Stimulated activated CD8-positive, alpha-beta memory T cell treated with anti-CD3 and anti-CD28 coated beads, Interleukin-4, amount 100 ng/mL, for 4 hours (primary cell): ENCODE measurements around the gene GPC2.

Source experiments
- DNase-seq, 2 donors: peaks; one replicate each; pipeline ENCODE4 v3.0.0-alpha.2; 2020; ENCODE audit warnings: low read depth in 2 of 2, low spot score in 1 of 2

GPC2 gene

DNA sequence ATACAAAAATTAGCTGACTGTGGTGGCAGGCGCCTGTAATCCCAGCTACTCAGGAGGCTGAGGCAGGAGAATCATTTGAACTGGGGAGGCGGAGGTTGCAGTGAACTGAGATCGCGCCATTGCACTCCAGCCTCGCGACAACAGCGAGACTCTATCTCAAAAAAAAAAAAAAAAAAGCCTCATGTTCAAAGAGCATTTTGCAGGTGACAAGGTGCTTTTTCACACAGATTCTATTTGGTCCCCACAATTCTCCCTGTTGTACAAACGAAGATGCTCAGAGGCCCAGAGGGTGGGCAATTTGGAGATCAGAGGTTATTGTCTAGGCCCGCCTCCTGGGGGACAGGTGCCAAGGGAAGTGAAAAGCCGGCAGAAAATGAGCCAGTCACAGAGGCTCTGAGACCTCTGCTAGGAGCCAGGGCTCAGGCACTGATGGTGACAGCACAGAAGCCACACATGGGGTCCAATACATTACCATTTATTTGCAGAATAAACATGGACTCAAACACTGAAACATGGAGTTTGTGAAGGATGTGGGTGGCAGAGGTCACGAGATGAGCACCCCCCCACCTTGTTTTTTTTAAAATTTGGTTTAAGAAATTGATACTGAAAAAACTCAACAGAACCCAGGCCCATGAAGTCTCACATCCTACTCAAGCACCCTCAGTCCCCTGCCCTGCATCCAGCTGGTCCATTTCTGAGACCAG lies 7.9 kb downstream of the GPC2 start:
- DNase-seq, result no peak

- no peak for DNase-seq
Measured at GRCh38 chr7:100167912-100168323, 9.3 kb downstream of the GPC2 start.

DNA sequence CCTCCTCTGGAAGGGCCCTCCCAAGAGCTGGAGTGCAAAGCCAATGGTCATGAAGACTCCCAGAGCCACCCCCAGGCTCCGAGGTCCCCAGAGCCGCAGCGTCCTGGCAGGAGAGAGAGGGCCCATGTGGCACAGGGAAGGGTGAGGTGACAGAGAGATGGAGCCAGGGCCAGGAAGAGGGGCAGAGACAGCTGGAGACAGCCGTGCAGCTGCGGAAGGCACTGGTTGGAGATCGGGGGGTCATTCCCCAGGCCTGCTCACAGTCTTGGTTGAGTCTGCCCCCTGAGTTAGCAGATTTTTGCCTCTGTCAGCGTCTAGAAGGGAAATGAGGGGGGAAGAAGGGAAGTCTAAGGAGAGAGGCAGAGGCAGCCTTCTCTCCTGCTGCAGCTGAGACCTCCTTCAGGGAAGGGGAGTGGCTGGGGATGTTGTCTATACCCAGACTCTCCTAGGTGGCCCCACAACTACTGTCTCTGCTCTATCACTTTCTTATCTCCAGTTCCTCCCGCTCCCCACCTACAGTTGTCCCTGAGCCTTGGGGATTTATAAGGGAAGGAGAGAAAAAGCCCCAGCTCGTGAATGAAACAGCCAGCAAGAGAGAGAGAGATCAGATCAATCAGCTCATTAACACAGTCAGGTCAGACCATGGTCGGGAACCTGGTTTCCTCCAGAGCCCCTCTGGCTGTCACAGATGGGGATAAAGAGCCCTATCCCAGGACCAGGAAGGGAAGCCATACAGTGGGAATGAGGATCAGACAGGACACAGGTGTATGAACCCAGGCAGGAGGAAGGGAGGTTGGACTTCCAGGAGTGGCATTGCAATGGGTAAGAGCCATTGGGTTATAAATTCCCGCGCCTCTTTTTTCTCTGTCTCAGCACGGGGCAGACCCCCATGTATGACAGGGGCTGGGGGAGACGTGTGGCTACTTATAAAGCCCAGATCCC lies 9.9 kb downstream of the GPC2 start:
- DNase-seq, result no peak

DNA sequence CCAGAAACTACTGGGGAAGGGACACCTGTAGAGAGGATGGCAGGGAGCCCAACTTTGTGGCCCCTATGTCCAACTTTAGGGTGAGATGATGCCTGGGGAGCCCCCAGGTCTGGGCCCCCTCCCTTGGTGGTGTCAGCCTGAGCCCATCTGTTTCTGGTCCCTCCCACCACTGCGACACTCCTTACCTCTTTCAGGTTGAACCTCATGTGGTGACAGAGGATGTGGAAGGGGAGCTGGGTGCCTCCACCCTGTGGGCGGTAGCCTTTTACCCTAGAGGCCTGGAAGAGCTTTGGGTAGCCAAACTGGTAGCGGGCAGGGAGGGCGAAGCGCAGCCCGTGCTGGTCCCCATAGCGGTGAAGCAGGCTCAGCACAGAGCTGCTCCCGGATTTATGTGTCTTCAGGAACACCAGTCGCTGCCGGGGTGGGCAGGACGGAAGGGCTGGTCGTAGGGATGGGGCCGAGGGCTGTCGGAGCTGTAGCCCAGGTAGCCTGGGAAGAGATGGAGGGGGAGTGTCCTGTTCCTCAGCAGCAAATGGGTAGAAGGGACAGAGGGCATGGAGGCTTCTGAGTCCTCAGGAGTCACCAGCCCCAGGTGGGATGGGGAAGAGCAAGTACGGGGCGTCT lies 10.8 kb downstream of the GPC2 start:
- DNase-seq, result no peak

DNA sequence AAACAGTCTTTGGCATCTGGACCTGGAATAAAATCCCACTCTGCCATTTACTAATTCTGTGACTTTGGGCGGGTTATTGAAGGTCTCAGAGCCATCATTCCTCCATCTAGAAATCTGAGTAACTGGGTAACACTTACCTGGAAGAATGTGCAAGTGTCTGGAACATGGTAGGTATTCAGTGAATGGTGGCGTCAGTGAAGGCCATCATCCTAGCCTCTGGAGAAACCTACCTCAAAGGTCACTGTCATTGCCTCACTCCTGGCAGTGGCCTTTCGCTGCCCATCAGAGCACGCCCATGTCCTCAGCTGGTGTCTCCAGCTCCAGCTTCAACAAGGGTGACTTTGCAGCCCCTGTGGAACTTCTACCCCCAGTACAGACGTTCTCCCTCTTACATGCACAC lies 13.3 kb downstream of the GPC2 start:
- no peak for DNase-seq

DNA sequence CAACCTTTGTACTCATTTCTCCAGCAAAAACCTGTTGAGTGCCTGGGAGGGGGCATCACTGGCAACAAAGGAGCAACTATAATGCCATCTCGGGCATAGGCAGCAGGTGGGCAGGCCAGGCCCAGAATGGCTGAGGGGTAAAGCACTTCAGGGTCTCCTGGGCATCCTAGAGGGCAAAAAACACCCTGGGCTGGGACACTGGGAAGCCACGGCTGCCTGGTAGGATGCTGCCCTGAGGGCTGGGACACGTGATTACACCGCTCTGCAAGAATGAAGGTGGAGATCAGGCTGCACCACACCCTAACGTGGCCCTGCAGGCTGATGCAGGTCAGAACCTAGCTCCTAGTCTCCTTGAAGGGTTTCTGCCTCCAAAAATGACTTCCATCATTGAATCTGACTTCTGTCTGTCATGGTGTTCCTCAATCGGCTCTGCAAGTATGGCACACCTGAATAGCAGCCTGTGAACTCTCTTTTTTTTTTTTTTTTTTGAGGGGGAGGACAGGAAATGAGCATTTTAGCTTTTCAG lies 14.1 kb downstream of the GPC2 start:
- no peak for DNase-seq

- DNase-seq, result no peak
Measured at GRCh38 chr7:100160067-100160466, 17.1 kb downstream of the GPC2 start.

DNA sequence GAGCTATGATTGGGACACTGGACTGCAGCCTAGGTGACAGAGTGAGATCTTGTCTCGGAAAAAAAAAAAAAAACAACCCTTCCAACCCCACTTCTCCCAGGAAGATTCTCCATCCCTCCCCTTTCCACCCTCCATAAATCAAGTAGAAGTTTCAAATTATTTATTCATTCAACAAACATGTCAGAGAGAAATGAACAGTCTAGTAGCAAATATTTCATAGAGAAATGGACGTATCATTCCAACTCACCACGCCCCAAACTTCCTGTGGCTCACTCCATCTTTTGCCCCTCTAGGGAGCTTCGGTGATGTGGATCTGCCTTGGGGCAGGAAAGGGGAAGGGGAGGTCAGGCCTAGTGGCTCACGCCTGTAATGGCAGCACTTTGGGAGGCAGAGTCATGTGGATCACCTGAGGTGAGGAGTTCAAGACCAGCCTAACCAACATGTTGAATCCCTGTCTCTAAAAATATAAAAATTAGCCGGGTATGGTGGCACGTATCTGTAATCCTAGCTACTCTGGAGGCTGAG lies 18.0 kb downstream of the GPC2 start:
- no peak for DNase-seq

- DNase-seq, result peak; percentile 76 to 83
Measured at GRCh38 chr7:100158229-100159098, 18.7 kb downstream of the GPC2 start, which contains the start of gene TRAPPC14. TRAPPC14 (minus strand) TSS chr7:100158723; CDS start chr7:100158499, 224 bp downstream.

- no peak for DNase-seq
Measured at GRCh38 chr7:100157334-100158228, 19.6 kb downstream of the GPC2 start.

- DNase-seq, result no peak
Measured at GRCh38 chr7:100157069-100157333, 20.2 kb downstream of the GPC2 start.

DNA sequence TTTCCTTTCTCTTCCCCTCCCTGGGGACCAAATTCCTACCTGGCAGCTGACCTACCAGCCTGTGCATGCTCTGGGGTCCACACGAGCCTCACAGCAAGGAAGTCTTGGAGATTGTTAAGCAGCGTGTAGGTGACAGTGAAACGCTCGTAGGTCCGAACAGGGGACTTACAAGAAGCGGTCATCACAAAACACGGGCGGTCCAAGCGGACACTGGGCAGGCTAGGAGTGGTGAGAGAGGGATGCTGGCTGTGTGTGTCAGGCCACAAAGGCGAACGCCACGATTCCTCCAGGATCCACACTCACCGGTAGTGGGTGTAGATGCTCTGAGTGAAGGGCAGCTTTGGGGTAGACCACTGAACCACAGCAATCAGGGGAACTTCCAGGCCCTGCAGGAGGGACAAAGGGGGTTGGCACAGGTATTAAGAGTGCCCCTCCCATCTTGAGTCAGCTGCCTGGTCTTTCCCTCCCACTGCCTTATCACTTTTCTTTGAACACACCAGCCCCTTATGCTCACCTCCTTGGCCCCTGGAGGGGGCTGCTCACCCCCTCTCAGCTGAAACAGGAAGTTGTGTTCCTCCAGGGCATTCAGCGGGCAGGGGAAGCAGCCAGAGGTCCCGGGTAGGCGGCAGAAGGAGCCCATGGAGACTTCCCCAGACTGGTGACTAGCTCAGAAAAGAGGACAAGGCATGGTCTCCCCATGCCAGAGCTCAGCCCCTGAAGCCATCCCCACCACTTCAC lies 20.7 kb downstream of the GPC2 start:
- no peak for DNase-seq

DNA sequence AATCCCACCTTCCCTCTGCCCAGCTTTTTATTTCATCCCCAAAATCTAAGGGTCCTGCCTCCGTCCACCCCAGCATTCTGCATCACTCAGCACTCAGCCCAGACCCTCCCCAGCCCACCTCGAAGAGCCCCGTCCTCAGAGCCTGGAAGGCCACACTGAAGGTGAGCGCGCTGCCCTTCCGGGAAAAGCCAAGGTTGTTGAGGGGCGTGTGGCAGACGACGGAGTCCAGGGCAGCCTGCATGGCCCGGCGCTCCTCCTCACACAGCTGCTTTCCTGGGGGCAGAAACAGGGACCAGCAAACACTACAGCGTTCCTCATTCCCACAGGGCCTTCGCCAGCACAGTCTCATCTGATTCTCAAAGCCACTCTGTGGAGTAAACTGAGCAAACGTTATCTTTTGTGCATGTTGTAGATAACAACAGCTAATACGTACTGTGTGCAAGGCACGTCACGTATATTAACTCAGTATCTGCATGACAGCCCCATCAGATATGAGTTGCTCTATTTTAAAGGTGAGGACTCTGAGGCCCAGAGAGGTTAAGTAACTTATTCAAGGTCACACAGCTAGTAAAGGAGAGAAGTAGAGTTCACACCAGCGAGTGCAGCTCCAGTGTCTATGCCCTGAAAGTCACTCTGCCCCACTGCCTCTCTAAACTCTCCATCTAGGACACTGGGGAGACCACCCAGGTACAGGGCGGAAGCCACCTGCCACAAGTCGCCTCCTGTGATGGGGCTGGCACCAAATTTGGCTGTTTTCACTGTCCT lies 21.4 kb downstream of the GPC2 start:
- DNase-seq, result no peak

- no peak for DNase-seq
Measured at GRCh38 chr7:100154651-100155491, 22.3 kb downstream of the GPC2 start.

DNA sequence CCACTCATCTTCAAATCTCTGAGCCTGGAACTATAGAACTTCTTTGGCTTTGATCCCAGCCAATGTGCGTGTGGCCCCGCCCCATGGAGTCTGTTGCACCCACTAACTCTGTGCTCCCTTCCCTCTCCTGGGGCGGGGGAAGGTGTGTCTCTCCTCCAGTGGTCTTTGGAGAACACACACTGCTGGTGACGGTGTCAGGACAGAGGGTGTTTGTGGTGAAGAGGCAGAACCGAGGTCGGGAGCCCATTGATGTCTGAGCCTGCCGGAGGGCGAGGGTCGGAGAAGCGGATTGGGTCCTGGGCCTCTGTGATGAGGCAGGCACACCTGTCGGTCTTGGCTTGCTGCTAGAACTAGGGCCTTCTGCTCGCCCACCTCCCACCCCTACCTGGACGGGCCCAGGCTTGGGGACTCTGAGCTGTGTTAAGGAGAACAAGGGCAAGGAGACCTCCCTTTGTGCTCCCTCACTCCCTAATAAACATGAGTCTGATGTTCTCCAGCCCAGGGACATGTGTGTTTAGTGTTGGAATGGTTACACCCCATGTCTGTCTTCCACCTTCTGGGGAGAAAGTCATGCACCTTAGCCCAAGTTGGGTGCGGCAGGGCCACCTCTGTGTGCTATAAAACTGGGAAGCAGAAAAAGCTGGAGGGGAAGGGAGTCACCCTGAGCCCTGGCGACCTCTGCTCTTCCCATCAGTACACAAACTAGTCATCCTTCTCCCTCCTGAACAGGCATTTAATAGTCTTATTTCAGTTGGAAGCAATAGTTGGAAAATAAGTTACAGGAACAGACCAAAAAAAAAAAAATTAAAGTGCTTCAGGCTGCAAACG lies 23.3 kb downstream of the GPC2 start:
- no peak for DNase-seq

GRCh38 chr7:100152937-100153666 lies 24.1 kb downstream of the GPC2 start:
- no peak for DNase-seq
